ENCODE data around the gene LRP1B.

Gene LRP1B

GRCh38 chr2:141392517-141393213 is 738.2 kb downstream of the LRP1B start:
- no peak for DNase-seq

GRCh38 chr2:141386168-141386567 is 744.6 kb downstream of the LRP1B start:
- no peak for DNase-seq

- no peak for DNase-seq
Measured at GRCh38 chr2:141384676-141385075, 746.1 kb downstream of the LRP1B start.

GRCh38 chr2:141381946-141382345 is 748.9 kb downstream of the LRP1B start:
- DNase-seq: no peak

- DNase-seq: no peak
Measured at GRCh38 chr2:141380008-141380979, 750.5 kb downstream of the LRP1B start.

- no peak for DNase-seq
Measured at GRCh38 chr2:141364821-141365220, 766.0 kb downstream of the LRP1B start.

GRCh38 chr2:141362311-141362710 is 768.5 kb downstream of the LRP1B start:
- no peak for DNase-seq

GRCh38 chr2:141348481-141348880 is 782.3 kb downstream of the LRP1B start:
- DNase-seq: no peak

GRCh38 chr2:141341444-141341843 is 789.4 kb downstream of the LRP1B start:
- DNase-seq: no peak

- no peak for DNase-seq
Measured at GRCh38 chr2:141331127-141331526, 799.7 kb downstream of the LRP1B start.

GRCh38 chr2:141329964-141330363 is 800.9 kb downstream of the LRP1B start:
- no peak for DNase-seq

- DNase-seq: no peak
Measured at GRCh38 chr2:141323571-141323970, 807.2 kb downstream of the LRP1B start.

GRCh38 chr2:141317986-141318385 is 812.8 kb downstream of the LRP1B start:
- no peak for DNase-seq

GRCh38 chr2:141316606-141317005 is 814.2 kb downstream of the LRP1B start:
- no peak for DNase-seq

GRCh38 chr2:141316103-141316502 is 814.7 kb downstream of the LRP1B start:
- DNase-seq: no peak

- no peak for DNase-seq
Measured at GRCh38 chr2:141313972-141314371, 816.8 kb downstream of the LRP1B start.

- DNase-seq: no peak
Measured at GRCh38 chr2:141311430-141311829, 819.4 kb downstream of the LRP1B start.

- DNase-seq: no peak
Measured at GRCh38 chr2:141306368-141306767, 824.4 kb downstream of the LRP1B start.

- no peak for DNase-seq
Measured at GRCh38 chr2:141301551-141301950, 829.3 kb downstream of the LRP1B start.

- no peak for DNase-seq
Measured at GRCh38 chr2:141280037-141280436, 850.8 kb downstream of the LRP1B start.

GRCh38 chr2:141271346-141271745 is 859.5 kb downstream of the LRP1B start:
- DNase-seq: no peak

- DNase-seq: no peak
Measured at GRCh38 chr2:141264848-141265247, 866.0 kb downstream of the LRP1B start.

GRCh38 chr2:141260911-141261310 is 869.9 kb downstream of the LRP1B start:
- no peak for DNase-seq

- no peak for DNase-seq
Measured at GRCh38 chr2:141259683-141260082, 871.1 kb downstream of the LRP1B start.
